ENCODE data around the gene USP20. TPM values are rescaled to one million over a fixed set of nuclear protein-coding genes. Genes with fewer than 3 reads are reported as not detected.
A peak's percentile ranks its signal among the peaks of the same experiment; 100 is the strongest.

Gene USP20
- total and polyA plus RNA-seq, 2 donors (not counting 3 experiments of a cell fraction or from before 2014, with no cell fraction given), result 13.4 to 25.9 TPM

- Histone ChIP-seq H3K9me1 (replicated peaks; ENCODE audit: control insufficient read depth, extremely low read depth, insufficient read depth, low read length) (no peaks in the 10 kb centered on the region), H3K4me1 (ENCODE audit: control insufficient read depth, extremely low read depth, insufficient read depth, low read length) (peaks cover 2% of the 10 kb centered on the region), H3K9ac (replicated peaks; ENCODE audit: extremely low read depth, insufficient read depth, low read length) (no peak overlapping the region), H3K27me3 (ENCODE audit: control insufficient read depth in 2 of 2, insufficient read depth in 2 of 2, low read length in 2 of 2) (no peaks in the 10 kb centered on the region), H4K20me1 (replicated peaks; ENCODE audit: control insufficient read depth, extremely low read depth, insufficient read depth, low read length) (no peaks in the 10 kb centered on the region), H3K27ac (ENCODE audit: insufficient read depth, low read depth, low read length) (no peak overlapping the region), H3K9me3 (replicated peaks; ENCODE audit: control insufficient read depth, insufficient read depth, low read length) (no peaks in the 10 kb centered on the region), H3K4me3 (replicated peaks in 1 of 3; ENCODE audit: insufficient read depth in 1 of 3, low read depth in 1 of 3, low read length in 3 of 3) (no peak overlapping the region), H3K36me3 (ENCODE audit: control insufficient read depth in 2 of 2, extremely low read depth in 1 of 2, insufficient read depth in 2 of 2, low read length in 2 of 2) (peaks cover 2 to 10% of the 10 kb centered on the region in 2 experiments), H3K79me2 (ENCODE audit: control insufficient read depth, insufficient read depth, low read length) (peaks cover 2% of the 10 kb centered on the region), H3K4me2 (ENCODE audit: insufficient read depth, low read length) (no peak overlapping the region), H2AFZ (ENCODE audit: low read depth, low read length) (no peak overlapping the region)
- no peak for TF ChIP-seq MYC (IDR thresholded peaks at IDR 0.05; ENCODE audit: low read depth, low read length)
- TF ChIP-seq GATA2 (IDR thresholded peaks at IDR 0.05; ENCODE audit: insufficient read depth, insufficient read length, low read depth, low read length), result no peak
- TF ChIP-seq FOS (IDR thresholded peaks at IDR 0.05; ENCODE audit: borderline replicate concordance, insufficient read depth, low read length), result no peak
- TF ChIP-seq EZH2 (IDR thresholded peaks at IDR 0.05; ENCODE audit: borderline replicate concordance, low read depth, low read length, severe bottlenecking), result no peak
- TSS peak; percentile 11 for BruUV-seq (replicated peaks)
- FAIRE-seq (no peak), DNase-seq (ENCODE audit: low read depth, low spot score) (no peak)
- dilution Hi-C loops (cut with MboI; ENCODE audit: extremely low pct_ligation_motif_present, low sequenced_read_pairs) (no loop called here), intact Hi-C loops (cut with micrococcal nuclease) (no loop called here)
- POLR2A ChIA-PET, result no interaction called here
- CTCF ChIA-PET, result no interaction called here
These were observed 24.5 kb upstream of the USP20 start for GRCh38 chr9:129810788-129811187.

GRCh38 chr9:129811967-129812363, 23.3 kb upstream of the USP20 start:
- Histone ChIP-seq H2AFZ (ENCODE audit: low read depth, low read length) (no peak overlapping the region), H3K36me3 (ENCODE audit: control insufficient read depth in 2 of 2, extremely low read depth in 1 of 2, insufficient read depth in 2 of 2, low read length in 2 of 2) (peaks cover 7 to 13% of the 10 kb centered on the region in 2 experiments), H3K4me3 (replicated peaks in 1 of 3; ENCODE audit: insufficient read depth in 1 of 3, low read depth in 1 of 3, low read length in 3 of 3) (no peak overlapping the region), H4K20me1 (replicated peaks; ENCODE audit: control insufficient read depth, extremely low read depth, insufficient read depth, low read length) (no peaks in the 10 kb centered on the region), H3K27ac (ENCODE audit: insufficient read depth, low read depth, low read length) (no peak overlapping the region), H3K4me2 (ENCODE audit: insufficient read depth, low read length) (no peak overlapping the region), H3K9me1 (replicated peaks; ENCODE audit: control insufficient read depth, extremely low read depth, insufficient read depth, low read length) (no peaks in the 10 kb centered on the region), H3K9me3 (replicated peaks; ENCODE audit: control insufficient read depth, insufficient read depth, low read length) (no peaks in the 10 kb centered on the region), H3K27me3 (ENCODE audit: control insufficient read depth in 2 of 2, insufficient read depth in 2 of 2, low read length in 2 of 2) (no peaks in the 10 kb centered on the region), H3K79me2 (ENCODE audit: control insufficient read depth, insufficient read depth, low read length) (peaks cover 2% of the 10 kb centered on the region), H3K9ac (replicated peaks; ENCODE audit: extremely low read depth, insufficient read depth, low read length) (no peak overlapping the region), H3K4me1 (ENCODE audit: control insufficient read depth, extremely low read depth, insufficient read depth, low read length) (no peaks in the 10 kb centered on the region)
- dilution Hi-C loops (cut with MboI; ENCODE audit: extremely low pct_ligation_motif_present, low sequenced_read_pairs) (no loop called here), intact Hi-C loops (cut with micrococcal nuclease) (no loop called here)
- FAIRE-seq, result no peak
- POLR2A ChIA-PET, result no interaction called here
- DNase-seq (ENCODE audit: low read depth, low spot score), result no peak
- no TSS peak for BruUV-seq (replicated peaks)
- no peak for TF ChIP-seq JUN (IDR thresholded peaks at IDR 0.05; ENCODE audit: borderline replicate concordance, insufficient read depth, insufficient read length, low read depth)
- no peak for TF ChIP-seq FOS (IDR thresholded peaks at IDR 0.05; ENCODE audit: borderline replicate concordance, insufficient read depth, low read length)
- no peak for TF ChIP-seq EZH2 (IDR thresholded peaks at IDR 0.05; ENCODE audit: borderline replicate concordance, low read depth, low read length, severe bottlenecking)
- no peak for TF ChIP-seq MAX (IDR thresholded peaks at IDR 0.05; ENCODE audit: insufficient read depth, insufficient read length)
- TF ChIP-seq POLR2A (IDR thresholded peaks at IDR 0.05; ENCODE audit: low read depth, low read length), result no peak
- TF ChIP-seq GATA2 (IDR thresholded peaks at IDR 0.05; ENCODE audit: insufficient read depth, insufficient read length, low read depth, low read length), result no peak
- TF ChIP-seq POLR2AphosphoS5 (IDR thresholded peaks at IDR 0.05; ENCODE audit: insufficient read depth, low read depth, low read length), result no peak
- no peak for TF ChIP-seq CTCF (IDR thresholded peaks at IDR 0.05; ENCODE audit: extremely low read depth in 1 of 2, insufficient read depth in 1 of 2, low read depth in 1 of 2, low read length in 2 of 2)
- no peak for TF ChIP-seq MYC (IDR thresholded peaks at IDR 0.05; ENCODE audit: low read depth, low read length)
- CTCF ChIA-PET, result no interaction called here
